Thoracic aorta (tissue), 2 donors: ENCODE data around the gene TIGD1. TPM values are rescaled to one million over a fixed set of nuclear protein-coding genes. Genes with fewer than 3 reads are reported as not detected.

Experiments
- ATAC-seq: fragments of 150-250 bp; one replicate; pipeline ENCODE4 v1.8.0; 2017; ENCODE audit warnings: low read depth; ENCODE audit not compliant: insufficient number of reproducible peaks, low FRiP score
- DNase-seq: peaks from one replicate; pipeline ENCODE4 v3.0.0-alpha.2; 2020; ENCODE audit warnings: low spot score
- H3K27ac ChIP-seq, 2 donors: fragments of 200-600 bp; sonication (generic); 1 replicate in 1 of 2; 2 replicates in 1 of 2; pipeline ENCODE4 v1.5.1; 2016; ENCODE audit warnings: mild to moderate bottlenecking in 2 of 2, moderate library complexity in 2 of 2
- H3K27me3 ChIP-seq: fragments of 200-600 bp; sonication (generic); replicated peaks from 2 replicates; pipeline ENCODE4 v1.6.0; 2016; ENCODE audit warnings: mild to moderate bottlenecking; ENCODE audit not compliant: insufficient read depth
- H3K36me3 ChIP-seq: fragments of 200-600 bp; sonication (generic); one replicate; pipeline ENCODE4 v1.5.1; 2016
- H3K4me1 ChIP-seq, 2 donors: fragments of 200-600 bp; sonication (generic); 1 replicate in 1 of 2; 2 replicates in 1 of 2; pipeline versions ENCODE4 v1.5.1 to v1.6.0; 2016; ENCODE audit warnings: low read depth in 2 of 2, mild to moderate bottlenecking in 1 of 2; ENCODE audit not compliant: control insufficient read depth in 1 of 2
- H3K4me3 ChIP-seq: fragments of 200-600 bp; sonication (generic); 2 replicates; pipeline ENCODE4 v1.5.1; 2016; ENCODE audit warnings: mild to moderate bottlenecking
- H3K9me3 ChIP-seq: fragments of 200-600 bp; sonication (generic); 2 replicates; pipeline ENCODE4 v1.5.1; 2016
- CTCF ChIP-seq: fragments of 200-600 bp; sonication (generic); IDR thresholded peaks from one replicate; pipeline ENCODE4 v1.5.1; 2019; ENCODE audit warnings: antibody characterized with exemption
- total RNA-seq, 2 donors: library from RNA; depleted of rRNA; stranded (reverse); fragments of >200 nt; gene quantifications; one replicate each; pipeline versions ENCODE4 v1.1.0 to v1.2.3, GENCODE V29; 2016

Gene TIGD1
- total RNA-seq, 2 donors from 2014 or later: 1.8 to 3.1 TPM

GRCh38 chr2:232547991-232548390 is 2.4 kb downstream of the TIGD1 start:
- no peak overlapping the region for H3K4me3 ChIP-seq
- no peak for TF ChIP-seq CTCF
- peaks cover 17 to 25% of the 10 kb centered on the region in 2 donors for H3K4me1 ChIP-seq
- H3K27me3 ChIP-seq: no peaks in the 10 kb centered on the region
- ATAC-seq: no peak
- no peak for DNase-seq
- H3K9me3 ChIP-seq: no peaks in the 10 kb centered on the region
- H3K27ac ChIP-seq: no peak overlapping the region
- no peaks in the 10 kb centered on the region for H3K36me3 ChIP-seq

GRCh38 chr2:232545511-232546375 is 4.6 kb downstream of the TIGD1 start:
- no peak for TF ChIP-seq CTCF
- Histone ChIP-seq H3K9me3 (no peaks in the 10 kb centered on the region), H3K4me3 (no peak overlapping the region), H3K36me3 (no peaks in the 10 kb centered on the region), H3K27me3 (no peaks in the 10 kb centered on the region), H3K4me1 (peaks cover 6 to 9% of the 10 kb centered on the region in 2 donors), H3K27ac (no peak overlapping the region)
- ATAC-seq (no peak), DNase-seq (no peak)

- H3K4me3 ChIP-seq: no peak overlapping the region
- H3K9me3 ChIP-seq: no peaks in the 10 kb centered on the region
- ATAC-seq: no peak
- no peaks in the 10 kb centered on the region for H3K36me3 ChIP-seq
- no peaks in the 10 kb centered on the region for H3K27me3 ChIP-seq
- peaks cover 4 to 6% of the 10 kb centered on the region in 2 donors for H3K4me1 ChIP-seq
- DNase-seq: no peak
- TF ChIP-seq CTCF: no peak
- H3K27ac ChIP-seq: no peak overlapping the region
Observed at GRCh38 chr2:232544674-232545073, 5.7 kb downstream of the TIGD1 start.

- ATAC-seq: no peak
- DNase-seq: no peak
- H3K4me3 ChIP-seq: no peak overlapping the region
- H3K9me3 ChIP-seq: no peaks in the 10 kb centered on the region
- no peak overlapping the region for H3K27ac ChIP-seq
- no peak for TF ChIP-seq CTCF
- no peaks in the 10 kb centered on the region for H3K4me1 ChIP-seq
- no peaks in the 10 kb centered on the region for H3K36me3 ChIP-seq
- no peaks in the 10 kb centered on the region for H3K27me3 ChIP-seq
Observed at GRCh38 chr2:232543928-232544631, 6.3 kb downstream of the TIGD1 start.

- Histone ChIP-seq H3K36me3 (no peaks in the 10 kb centered on the region), H3K27ac (no peak overlapping the region), H3K4me3 (no peak overlapping the region), H3K9me3 (no peaks in the 10 kb centered on the region), H3K27me3 (no peaks in the 10 kb centered on the region), H3K4me1 (no peaks in the 10 kb centered on the region)
- no peak for DNase-seq
- no peak for TF ChIP-seq CTCF
- ATAC-seq: no peak
Observed at GRCh38 chr2:232543491-232543890, 6.9 kb downstream of the TIGD1 start.
